Activated CD8-positive, alpha-beta memory T cell treated with anti-CD3 and anti-CD28 coated beads, Interleukin-2, amount 50 U/mL, for 48 hours (primary cell): ENCODE data around the gene NPIPB2.
"Not testable (repeated sequence)": the region's sequence is repeated elsewhere in the genome, so short reads cannot be mapped to it uniquely, and the experiment has no call there.

Experiments used
- DNase-seq: peaks from one replicate; pipeline ENCODE4 v3.0.0-alpha.2; 2020

The NPIPB2 gene

GRCh38 chr16:11941945-11942344 is at the start of gene NPIPB2:
TSS of gene NPIPB2 (minus strand) at chr16:11942045. CDS start at chr16:11942045, 0 bp downstream.
- not testable (repeated sequence) for DNase-seq

- no peak for DNase-seq
These were observed 49.0 kb upstream of the NPIPB2 start for GRCh38 chr16:11990702-11991390.

- no peak for DNase-seq
These were observed 46.6 kb upstream of the NPIPB2 start for GRCh38 chr16:11988258-11988978.

- no peak for DNase-seq
These were observed 44.7 kb upstream of the NPIPB2 start for GRCh38 chr16:11986521-11987057.

GRCh38 chr16:11985250-11985649 is 43.4 kb upstream of the NPIPB2 start:
- no peak for DNase-seq

GRCh38 chr16:11980136-11980844 is 38.4 kb upstream of the NPIPB2 start:
- DNase-seq = no peak

- no peak for DNase-seq
These were observed 37.3 kb upstream of the NPIPB2 start for GRCh38 chr16:11979013-11979672.

- no peak for DNase-seq
These were observed 36.2 kb upstream of the NPIPB2 start for GRCh38 chr16:11978080-11978479.

GRCh38 chr16:11977376-11978041 is 35.7 kb upstream of the NPIPB2 start:
- DNase-seq = no peak

GRCh38 chr16:11976850-11977375 is 35.1 kb upstream of the NPIPB2 start:
- peak; percentile 60 for DNase-seq

- no peak for DNase-seq
These were observed 31.2 kb upstream of the NPIPB2 start for GRCh38 chr16:11973070-11973469.

- no peak for DNase-seq
These were observed 30.3 kb upstream of the NPIPB2 start for GRCh38 chr16:11972128-11972527.

GRCh38 chr16:11970292-11970691 is 28.4 kb upstream of the NPIPB2 start:
- not testable (repeated sequence) for DNase-seq

- DNase-seq = no peak
These were observed 26.7 kb upstream of the NPIPB2 start for GRCh38 chr16:11968577-11968976.

GRCh38 chr16:11967195-11967911 is 25.5 kb upstream of the NPIPB2 start:
- no peak for DNase-seq

GRCh38 chr16:11966173-11966572 is 24.3 kb upstream of the NPIPB2 start:
- no peak for DNase-seq

GRCh38 chr16:11964761-11965551 is 23.1 kb upstream of the NPIPB2 start, which contains the start of gene TNFRSF17:
TSS of gene TNFRSF17 (plus strand) at chr16:11965210. CDS start at chr16:11965325, 115 bp downstream.
- DNase-seq = no peak

- DNase-seq = no peak
These were observed 21.9 kb upstream of the NPIPB2 start for GRCh38 chr16:11963706-11964105.

GRCh38 chr16:11962978-11963377 is 21.1 kb upstream of the NPIPB2 start:
- DNase-seq = not testable (repeated sequence)

GRCh38 chr16:11962457-11962856 is 20.6 kb upstream of the NPIPB2 start:
- DNase-seq = not testable (repeated sequence)
